BLaER1 (cell line): ENCODE results near the gene CALML6.

Experiments used
- H3K27ac ChIP-seq: shearing (Covaris generic); formaldehyde crosslinking; 2 replicates; pipeline ENCODE4 v1.8.1; 2022
- H3K27me3 ChIP-seq: shearing (Covaris generic); formaldehyde crosslinking; 2 replicates; pipeline ENCODE4 v1.8.1; 2022
- H3K36me3 ChIP-seq: shearing (Covaris generic); formaldehyde crosslinking; 2 replicates; pipeline ENCODE4 v1.8.1; 2022
- H3K4me1 ChIP-seq: shearing (Covaris generic); formaldehyde crosslinking; 2 replicates; pipeline ENCODE4 v1.8.1; 2022
- H3K4me2 ChIP-seq: shearing (Covaris generic); formaldehyde crosslinking; 2 replicates; pipeline ENCODE4 v1.8.1; 2022
- H3K4me3 ChIP-seq: shearing (Covaris generic); formaldehyde crosslinking; 2 replicates; pipeline ENCODE4 v1.8.1; 2022
- H3K9ac ChIP-seq: shearing (Covaris generic); formaldehyde crosslinking; 2 replicates; pipeline ENCODE4 v1.8.1; 2022
- H3K9me3 ChIP-seq: shearing (Covaris generic); formaldehyde crosslinking; 2 replicates; pipeline ENCODE4 v1.8.1; 2022
- H4K20me1 ChIP-seq: shearing (Covaris generic); formaldehyde crosslinking; 2 replicates; pipeline ENCODE4 v1.8.1; 2022
- Cebpa-rat ChIP-seq: shearing (Covaris generic); IDR thresholded peaks from 2 replicates; pipeline ENCODE4 v1.8.1; 2022

The CALML6 gene

GRCh38 chr1:1959840-1960479 lies 44.9 kb downstream of the CALML6 start:
- no peak overlapping the region for H3K4me3 ChIP-seq
- H3K4me1 ChIP-seq: peaks cover 61% of the 10 kb centered on the region
- H3K9me3 ChIP-seq: no peaks in the 10 kb centered on the region
- no peaks in the 10 kb centered on the region for H4K20me1 ChIP-seq
- TF ChIP-seq Cebpa-rat: no peak
- peak overlapping the region; percentile 82 for H3K4me2 ChIP-seq
- peak overlapping the region; percentile 10; the same call in 1 of the 2 replicates for H3K9ac ChIP-seq
- peak overlapping the region; percentile 45; the same call in 1 of the 2 replicates for H3K27ac ChIP-seq
- H3K36me3 ChIP-seq: no peaks in the 10 kb centered on the region
- H3K27me3 ChIP-seq: 0 out of 2 replicates have a peak, but pooled peaks cover under 1% of the 10 kb centered on the region

GRCh38 chr1:1960480-1961196 lies 45.6 kb downstream of the CALML6 start:
- peak overlapping the region; percentile 82 for H3K4me2 ChIP-seq
- H3K4me3 ChIP-seq: no peak overlapping the region
- no peaks in the 10 kb centered on the region for H3K9me3 ChIP-seq
- H3K36me3 ChIP-seq: no peaks in the 10 kb centered on the region
- H4K20me1 ChIP-seq: no peaks in the 10 kb centered on the region
- H3K4me1 ChIP-seq: peaks cover 65% of the 10 kb centered on the region
- H3K27ac ChIP-seq: peak overlapping the region; percentile 45; the same call in 1 of the 2 replicates
- peak overlapping the region; percentile 10; the same call in 1 of the 2 replicates for H3K9ac ChIP-seq
- no peak for TF ChIP-seq Cebpa-rat
- peaks cover 8% of the 10 kb centered on the region; the same call in 1 of the 2 replicates for H3K27me3 ChIP-seq

GRCh38 chr1:1962752-1963151 lies 47.7 kb downstream of the CALML6 start:
- H3K27ac ChIP-seq: no peak overlapping the region
- no peak overlapping the region for H3K4me2 ChIP-seq
- H3K27me3 ChIP-seq: peaks cover 15% of the 10 kb centered on the region; the same call in 1 of the 2 replicates
- no peak for TF ChIP-seq Cebpa-rat
- no peak overlapping the region for H3K4me3 ChIP-seq
- no peak overlapping the region for H3K9ac ChIP-seq
- H4K20me1 ChIP-seq: no peaks in the 10 kb centered on the region
- no peaks in the 10 kb centered on the region for H3K9me3 ChIP-seq
- no peaks in the 10 kb centered on the region for H3K36me3 ChIP-seq
- H3K4me1 ChIP-seq: peaks cover 64% of the 10 kb centered on the region

- Histone ChIP-seq H3K27ac (no peak overlapping the region), H3K9ac (no peak overlapping the region), H3K27me3 (peaks cover 15% of the 10 kb centered on the region; the same call in 1 of the 2 replicates), H3K4me2 (no peak overlapping the region), H3K9me3 (no peaks in the 10 kb centered on the region), H3K4me3 (no peak overlapping the region), H4K20me1 (no peaks in the 10 kb centered on the region), H3K36me3 (no peaks in the 10 kb centered on the region), H3K4me1 (peaks cover 58% of the 10 kb centered on the region)
- TF ChIP-seq Cebpa-rat: no peak
These were observed 48.5 kb downstream of the CALML6 start for GRCh38 chr1:1963570-1963969.

GRCh38 chr1:1964811-1965210 lies 49.8 kb downstream of the CALML6 start:
- no peaks in the 10 kb centered on the region for H4K20me1 ChIP-seq
- H3K27me3 ChIP-seq: peaks cover 15% of the 10 kb centered on the region; the same call in 1 of the 2 replicates
- H3K4me3 ChIP-seq: no peak overlapping the region
- no peaks in the 10 kb centered on the region for H3K9me3 ChIP-seq
- peaks cover 52% of the 10 kb centered on the region for H3K4me1 ChIP-seq
- H3K9ac ChIP-seq: no peak overlapping the region
- TF ChIP-seq Cebpa-rat: no peak
- H3K4me2 ChIP-seq: peak overlapping the region; percentile 36; the same call in 1 of the 2 replicates
- no peak overlapping the region for H3K27ac ChIP-seq
- no peaks in the 10 kb centered on the region for H3K36me3 ChIP-seq

GRCh38 chr1:1965546-1965945 lies 50.5 kb downstream of the CALML6 start:
- no peak overlapping the region for H3K27ac ChIP-seq
- H3K4me3 ChIP-seq: no peak overlapping the region
- no peak overlapping the region for H3K9ac ChIP-seq
- no peak for TF ChIP-seq Cebpa-rat
- peaks cover 15% of the 10 kb centered on the region; the same call in 1 of the 2 replicates for H3K27me3 ChIP-seq
- no peaks in the 10 kb centered on the region for H3K9me3 ChIP-seq
- H3K4me1 ChIP-seq: peaks cover 45% of the 10 kb centered on the region
- no peaks in the 10 kb centered on the region for H3K36me3 ChIP-seq
- no peaks in the 10 kb centered on the region for H4K20me1 ChIP-seq
- peak overlapping the region; percentile 30; the same call in 1 of the 2 replicates for H3K4me2 ChIP-seq

GRCh38 chr1:1966071-1966740 lies 51.1 kb downstream of the CALML6 start:
- H3K4me2 ChIP-seq: peak overlapping the region; percentile 30
- no peaks in the 10 kb centered on the region for H3K9me3 ChIP-seq
- H3K27me3 ChIP-seq: peaks cover 15% of the 10 kb centered on the region; the same call in 1 of the 2 replicates
- no peak for TF ChIP-seq Cebpa-rat
- no peak overlapping the region for H3K27ac ChIP-seq
- no peak overlapping the region for H3K4me3 ChIP-seq
- H3K4me1 ChIP-seq: peaks cover 38% of the 10 kb centered on the region
- H3K9ac ChIP-seq: no peak overlapping the region
- no peaks in the 10 kb centered on the region for H4K20me1 ChIP-seq
- no peaks in the 10 kb centered on the region for H3K36me3 ChIP-seq
